HepG2 (cell line): ENCODE results near the gene PLD3. TPM values are rescaled to one million over a fixed set of nuclear protein-coding genes. Genes with fewer than 3 reads are reported as not detected.

Source experiments
- ARID2 ChIP-seq: sonication (generic); formaldehyde crosslinking; IDR thresholded peaks from 2 replicates; pipeline ENCODE4 v1.8.1; 2022; ENCODE audit warnings: mild to moderate bottlenecking, missing genetic modification reagents, borderline replicate concordance
- ATF4 ChIP-seq, 2 experiments: fragments of 450-650 bp in 1 of 2; sonication (generic) in 1 of 2; formaldehyde crosslinking; IDR thresholded peaks; 2 replicates each; pipeline versions ENCODE4 v1.5.0 to v1.8.0; 2020 to 2022; ENCODE audit warnings: mild to moderate bottlenecking in 1 of 2, missing genetic modification reagents in 1 of 2
- ATM ChIP-seq: fragments of 450-650 bp; IDR thresholded peaks from 2 replicates; pipeline ENCODE4 v1.7.1; 2017; ENCODE audit warnings: mild to moderate bottlenecking, borderline replicate concordance
- HES4 ChIP-seq: sonication (generic); formaldehyde crosslinking; IDR thresholded peaks from 2 replicates; pipeline ENCODE4 v1.9.0; 2021; ENCODE audit warnings: mild to moderate bottlenecking, missing genetic modification reagents, borderline replicate concordance
- HNRNPUL1 ChIP-seq: fragments of 200-400 bp; formaldehyde crosslinking; IDR thresholded peaks from 2 replicates; pipeline ENCODE4 v1.6.1; 2017; ENCODE audit warnings: low read depth, mild to moderate bottlenecking, low read length, moderate library complexity
- IKZF1 ChIP-seq: fragments of 450-650 bp; IDR thresholded peaks from 2 replicates; pipeline ENCODE4 v1.7.1; 2016
- IKZF5 ChIP-seq: IDR thresholded peaks from 2 replicates; pipeline ENCODE4 v1.6.1; 2018; ENCODE audit warnings: missing genetic modification reagents, mild to moderate bottlenecking, missing compliant biosample characterization
- KDM6A ChIP-seq: IDR thresholded peaks from 2 replicates; pipeline ENCODE4 v1.6.1; 2016; ENCODE audit warnings: low read depth
- MED8 ChIP-seq: sonication (generic); formaldehyde crosslinking; IDR thresholded peaks from 2 replicates; pipeline ENCODE4 v1.8.1; 2023; ENCODE audit warnings: mild to moderate bottlenecking, missing genetic modification reagents; ENCODE audit not compliant: insufficient replicate concordance
- MIER2 ChIP-seq: IDR thresholded peaks from 2 replicates; pipeline ENCODE4 v1.6.1; 2016; ENCODE audit warnings: missing biosample characterization, missing genetic modification reagents
- NCOA5 ChIP-seq: sonication (generic); formaldehyde crosslinking; IDR thresholded peaks from 2 replicates; pipeline ENCODE4 v1.4.0; 2020; ENCODE audit warnings: missing genetic modification reagents
- NCOR1 ChIP-seq: fragments of 200-600 bp; sonication (generic); IDR thresholded peaks from 2 replicates; pipeline ENCODE4 v1.7.0; 2017; ENCODE audit warnings: antibody characterized with exemption, low read length, borderline replicate concordance
- NFATC3 ChIP-seq: sonication (generic); formaldehyde crosslinking; IDR thresholded peaks from 2 replicates; pipeline ENCODE4 v1.5.1; 2020; ENCODE audit warnings: mild to moderate bottlenecking, missing genetic modification reagents
- NFIC ChIP-seq: IDR thresholded peaks from 2 replicates; pipeline ENCODE4 v1.6.1; 2012; ENCODE audit warnings: mild to moderate bottlenecking, low read length, inconsistent platforms
- RFX5 ChIP-seq: IDR thresholded peaks from 2 replicates; pipeline ENCODE4 v1.6.1; 2011; ENCODE audit warnings: low read depth, low read length, improper control_type of control experiment
- SALL2 ChIP-seq: sonication (generic); formaldehyde crosslinking; IDR thresholded peaks from 2 replicates; pipeline ENCODE4 v1.8.1; 2023; ENCODE audit warnings: mild to moderate bottlenecking, missing genetic modification reagents, inconsistent platforms
- SKI ChIP-seq: fragments of 450-650 bp; IDR thresholded peaks from one replicate; pipeline ENCODE4 v1.6.1; 2018; ENCODE audit warnings: mild to moderate bottlenecking; ENCODE audit not compliant: partially characterized antibody
- TAF15 ChIP-seq: fragments of 200-400 bp; formaldehyde crosslinking; IDR thresholded peaks from one replicate; pipeline ENCODE4 v1.6.1; 2018; ENCODE audit warnings: mild to moderate bottlenecking, low read depth, low read length; ENCODE audit not compliant: poor library complexity, severe bottlenecking
- ZBTB1 ChIP-seq: sonication (generic); formaldehyde crosslinking; IDR thresholded peaks from 2 replicates; pipeline ENCODE4 v1.4.0; 2020; ENCODE audit warnings: missing genetic modification reagents, borderline replicate concordance
- ZFP36L1 ChIP-seq: sonication (generic); formaldehyde crosslinking; IDR thresholded peaks from 2 replicates; pipeline ENCODE4 v1.8.0; 2022; ENCODE audit warnings: mild to moderate bottlenecking, missing genetic modification reagents, moderate library complexity
- ZNF292 ChIP-seq: sonication (generic); formaldehyde crosslinking; IDR thresholded peaks from 2 replicates; pipeline ENCODE4 v1.8.1; 2022; ENCODE audit warnings: mild to moderate bottlenecking, low read depth, missing genetic modification reagents, borderline replicate concordance
- ZNF30 ChIP-seq: sonication (generic); formaldehyde crosslinking; IDR thresholded peaks from 2 replicates; pipeline ENCODE4 v1.5.0; 2020; ENCODE audit warnings: mild to moderate bottlenecking, missing genetic modification reagents
- ZNF331 ChIP-seq: sonication (generic); formaldehyde crosslinking; IDR thresholded peaks from 2 replicates; pipeline ENCODE4 v1.4.0; 2020; ENCODE audit warnings: missing genetic modification reagents
- ZNF550 ChIP-seq: sonication (generic); formaldehyde crosslinking; IDR thresholded peaks from 2 replicates; pipeline ENCODE4 v1.4.0; 2020; ENCODE audit warnings: mild to moderate bottlenecking, missing genetic modification reagents, borderline replicate concordance
- ZNF563 ChIP-seq: sonication (generic); formaldehyde crosslinking; IDR thresholded peaks from 2 replicates; pipeline ENCODE4 v1.8.0; 2022; ENCODE audit warnings: mild to moderate bottlenecking, moderate library complexity, missing genetic modification reagents
- ZNF652 ChIP-seq: IDR thresholded peaks from 2 replicates; pipeline ENCODE4 v1.6.1; 2016; ENCODE audit warnings: low read depth, borderline replicate concordance
- ZNF660 ChIP-seq: sonication (generic); formaldehyde crosslinking; IDR thresholded peaks from 2 replicates; pipeline ENCODE4 v1.5.1; 2020; ENCODE audit warnings: mild to moderate bottlenecking, low read depth, missing genetic modification reagents, borderline replicate concordance
- ZNF776 ChIP-seq: sonication (generic); formaldehyde crosslinking; IDR thresholded peaks from 2 replicates; pipeline ENCODE4 v1.4.0; 2020; ENCODE audit warnings: mild to moderate bottlenecking, missing genetic modification reagents
- ZNF782 ChIP-seq: sonication (generic); formaldehyde crosslinking; IDR thresholded peaks from 2 replicates; pipeline ENCODE4 v1.4.0; 2020; ENCODE audit warnings: missing genetic modification reagents, mild to moderate bottlenecking, borderline replicate concordance
- ZSCAN22 ChIP-seq: sonication (generic); formaldehyde crosslinking; IDR thresholded peaks from 2 replicates; pipeline ENCODE4 v1.4.0; 2020; ENCODE audit warnings: mild to moderate bottlenecking, missing genetic modification reagents
- polyA plus RNA-seq, 8 experiments: library from polyadenylated mRNA; depleted of rRNA in 3 of 8; stranded (reverse) in 7 of 8; unstranded in 1 of 8; fragments of >200 nt; fragmentation: Illumina TruSeq in 4 of 8; extraction: Trizol in 4 of 8; gene quantifications; 2 replicates each; pipeline versions ENCODE4 v1.2.1 to v1.2.3, GENCODE V29; 2011 to 2016; ENCODE audit warnings: low read depth in 4 of 8, missing spikeins in 1 of 8, mixed read lengths in 1 of 8; ENCODE audit not compliant: insufficient read depth in 1 of 8
- total RNA-seq, 5 experiments: library from RNA; depleted of rRNA; stranded (reverse); fragments of >200 nt; fragmentation: Illumina TruSeq; extraction: Trizol; gene quantifications; 2 replicates each; pipeline ENCODE4 v1.2.3, GENCODE V29; 2016; ENCODE audit warnings: low read depth in 1 of 5

The PLD3 gene
- total and polyA plus RNA-seq, 2 of the 13 experiments (the other 11 are each of a cell fraction or from before 2014, with no cell fraction given) = 45.7 to 164 TPM

GRCh38 chr19:40420766-40421765 lies 72.6 kb downstream of the PLD3 start (continued):
- TF ChIP-seq ATF4 (CRISPR knock-in tag; IDR thresholded peaks at IDR 0.05) (peak in 1 of 2 experiments; percentile 64; a peak in 2 of 4 replicates), NCOR1 (no peak), ZBTB1 (CRISPR knock-in tag) (no peak), IKZF5 (CRISPR knock-in tag) (peak; percentile 76), ATM (no peak), ZNF660 (CRISPR knock-in tag) (no peak), ARID2 (CRISPR knock-in tag) (peak; percentile 63; the same call in 1 of the 2 replicates), ZNF292 (peak; percentile 20; the same call in 1 of the 2 replicates), ZNF30 (CRISPR knock-in tag) (no peak), ZSCAN22 (CRISPR knock-in tag) (no peak), ZNF563 (CRISPR knock-in tag) (peak; percentile 77), ZNF652 (CRISPR knock-in tag) (no peak), ZNF782 (CRISPR knock-in tag) (no peak), SKI (peak; percentile 84), ZNF550 (CRISPR knock-in tag) (no peak), IKZF1 (no peak), KDM6A (CRISPR knock-in tag) (no peak), NCOA5 (no peak), TAF15 (peak; percentile 47), HES4 (CRISPR knock-in tag) (peak; percentile 51; the same call in 1 of the 2 replicates), NFATC3 (no peak; the same call in 1 of the 2 replicates), MED8 (CRISPR knock-in tag) (peak; percentile 83), ZFP36L1 (peak; percentile 57; the same call in 1 of the 2 replicates), MIER2 (CRISPR knock-in tag) (peak; percentile 33; the same call in 1 of the 2 replicates), ZNF776 (CRISPR knock-in tag) (peak; percentile 79; the same call in 1 of the 2 replicates), RFX5 (no peak), NFIC (no peak), HNRNPUL1 (no peak; the same call in 1 of the 2 replicates), SALL2 (no peak; the same call in 1 of the 2 replicates), ZNF331 (CRISPR knock-in tag) (peak; percentile 76)
